Activated CD4-positive, alpha-beta T cell treated with anti-CD3 and anti-CD28 coated beads, Interleukin-2, amount 50 U/mL, for 16 hours (primary cell): ENCODE results near the gene HAUS7.
A peak's percentile ranks its signal among the peaks of the same experiment; 100 is the strongest.

Experiments used
- DNase-seq: peaks from one replicate; pipeline ENCODE4 v3.0.0-alpha.2; 2020

HAUS7 gene

DNA sequence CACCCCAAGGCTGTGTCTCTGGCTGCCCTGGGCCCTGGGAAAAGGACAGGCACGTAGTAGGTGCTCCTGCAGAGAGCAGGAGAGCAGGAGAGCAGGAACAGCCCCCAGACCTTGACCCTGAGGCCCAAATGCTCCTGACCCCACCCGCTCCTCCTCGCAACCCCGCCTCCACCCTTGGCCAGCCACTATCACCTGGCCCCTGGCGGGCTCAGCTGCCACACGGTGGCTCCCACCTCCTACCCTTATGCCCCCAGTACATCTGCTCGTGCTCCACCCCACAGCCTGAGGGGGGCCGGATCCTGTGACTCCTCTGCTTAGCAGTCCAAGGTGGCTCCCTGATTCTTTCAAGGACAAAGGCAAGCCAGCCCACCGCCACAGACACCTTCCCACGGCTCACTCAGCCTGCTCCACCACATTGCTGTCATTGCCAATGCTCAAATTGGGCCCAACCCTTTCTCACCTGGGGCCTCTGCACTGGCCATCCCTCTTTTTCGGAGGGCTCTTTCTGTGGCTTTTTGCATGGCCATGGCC lies 5.4 kb upstream of the HAUS7 start:
- no peak for DNase-seq

DNA sequence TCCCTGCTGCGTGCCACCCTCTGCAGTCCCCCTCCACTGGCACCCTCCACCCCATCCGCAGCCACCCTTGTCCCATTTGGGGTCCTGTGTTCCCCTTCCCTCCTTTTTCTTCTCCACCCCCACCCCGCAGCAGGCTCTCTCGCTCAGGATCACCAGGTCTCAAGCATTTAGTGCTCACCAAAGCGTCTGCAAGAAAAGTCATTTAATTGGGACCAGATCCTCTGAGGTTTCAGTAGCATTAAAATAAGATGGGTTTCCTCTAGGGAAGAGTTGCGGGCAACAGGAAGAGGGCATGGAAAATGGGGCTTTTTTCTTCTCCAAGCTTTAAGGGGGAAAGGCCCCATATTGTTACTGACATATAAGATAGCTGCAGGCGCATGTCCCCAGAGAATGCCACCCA lies 4.9 kb upstream of the HAUS7 start:
- DNase-seq: no peak

DNA sequence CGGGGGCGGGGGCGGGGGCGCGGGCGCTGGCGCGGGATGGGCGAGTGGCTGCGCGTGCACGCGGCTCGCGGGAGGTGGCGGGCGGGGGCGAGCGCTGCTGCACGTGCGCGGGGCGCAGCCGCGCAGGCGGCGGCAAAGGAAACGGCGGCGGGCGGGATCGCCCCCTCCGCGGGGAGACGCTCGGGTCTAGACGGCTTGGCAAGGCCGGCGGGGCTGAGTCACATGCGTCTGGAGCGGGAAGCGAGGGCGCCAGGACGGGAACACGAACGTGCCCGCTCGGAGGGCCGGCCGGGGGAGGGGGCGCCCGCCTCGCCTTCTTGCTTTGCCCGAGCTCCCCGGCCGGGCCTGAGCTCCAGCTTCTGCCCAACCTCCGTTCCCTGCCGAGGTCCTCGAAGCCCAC lies 4.3 kb upstream of the HAUS7 start:
- DNase-seq: no peak

DNA sequence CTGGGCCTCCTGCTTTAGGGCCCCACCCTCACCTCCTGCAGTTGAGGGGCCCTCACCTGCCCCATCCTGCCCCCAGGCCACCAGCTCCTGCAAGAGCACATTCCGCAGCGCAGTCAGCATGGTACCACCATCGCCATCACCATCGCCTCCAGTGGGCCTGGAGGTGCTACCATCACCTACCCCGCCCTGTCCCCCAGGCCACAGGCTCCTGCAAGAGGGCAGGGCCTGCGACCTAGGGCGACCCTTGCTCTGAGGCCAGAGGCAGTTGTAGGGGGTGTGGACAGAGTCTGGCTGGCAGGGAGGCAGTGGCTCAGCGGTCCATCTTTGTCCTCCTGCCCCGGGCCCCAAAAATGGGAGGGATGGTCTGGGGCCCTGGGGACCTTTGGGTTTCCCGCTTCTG lies 3.9 kb upstream of the HAUS7 start:
- no peak for DNase-seq

DNA sequence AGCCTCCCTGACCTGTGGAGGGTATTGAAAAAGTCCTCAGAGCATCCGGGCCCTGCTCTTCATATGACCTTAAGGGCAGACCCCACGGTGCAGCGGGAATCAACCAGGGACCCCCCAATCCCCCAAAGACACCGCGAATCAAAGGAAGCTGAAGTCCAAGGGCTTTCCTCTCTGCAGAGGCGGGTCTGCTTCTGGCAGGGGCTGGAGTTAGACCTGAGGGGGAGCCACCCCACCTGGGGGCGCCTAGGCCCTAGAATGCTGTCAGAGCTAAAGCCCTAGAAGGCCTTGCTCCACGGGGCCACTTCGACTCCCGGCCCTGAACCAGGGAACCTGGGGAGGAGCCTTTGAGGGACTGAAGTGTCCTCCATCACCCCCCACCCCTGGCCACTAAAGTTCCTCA lies 2.8 kb upstream of the HAUS7 start:
- no peak for DNase-seq

DNA sequence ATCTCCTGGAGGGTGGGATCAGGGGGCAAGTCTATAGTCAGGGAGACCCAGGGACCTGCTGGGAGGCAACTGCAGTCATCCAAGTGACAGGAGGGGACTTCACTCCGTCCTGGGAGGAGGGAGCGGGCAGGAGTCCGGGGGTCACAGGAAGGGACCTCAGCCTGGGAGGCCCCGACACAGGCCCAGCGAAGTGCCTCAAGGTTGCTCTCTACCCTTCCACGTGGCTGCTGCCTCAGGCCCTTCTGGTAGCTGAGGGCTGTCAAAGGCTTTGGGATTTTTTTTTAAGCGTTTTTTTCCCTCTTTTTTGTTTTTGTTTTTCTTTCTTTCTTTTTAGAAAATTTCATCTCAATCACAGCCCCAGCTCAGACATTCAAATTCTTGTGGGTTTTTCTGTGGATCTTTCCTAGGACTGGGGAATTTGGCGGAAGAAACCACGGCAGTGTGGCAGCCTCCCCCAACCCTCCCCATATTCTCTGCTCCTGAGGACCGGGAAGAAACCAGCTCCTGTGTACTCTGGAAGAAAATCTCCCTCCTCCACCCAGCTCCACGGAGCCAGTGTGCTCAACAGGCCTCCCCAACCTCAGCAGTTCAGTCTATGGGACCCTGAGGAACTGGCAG lies 1.4 kb upstream of the HAUS7 start:
- DNase-seq: no peak

DNA sequence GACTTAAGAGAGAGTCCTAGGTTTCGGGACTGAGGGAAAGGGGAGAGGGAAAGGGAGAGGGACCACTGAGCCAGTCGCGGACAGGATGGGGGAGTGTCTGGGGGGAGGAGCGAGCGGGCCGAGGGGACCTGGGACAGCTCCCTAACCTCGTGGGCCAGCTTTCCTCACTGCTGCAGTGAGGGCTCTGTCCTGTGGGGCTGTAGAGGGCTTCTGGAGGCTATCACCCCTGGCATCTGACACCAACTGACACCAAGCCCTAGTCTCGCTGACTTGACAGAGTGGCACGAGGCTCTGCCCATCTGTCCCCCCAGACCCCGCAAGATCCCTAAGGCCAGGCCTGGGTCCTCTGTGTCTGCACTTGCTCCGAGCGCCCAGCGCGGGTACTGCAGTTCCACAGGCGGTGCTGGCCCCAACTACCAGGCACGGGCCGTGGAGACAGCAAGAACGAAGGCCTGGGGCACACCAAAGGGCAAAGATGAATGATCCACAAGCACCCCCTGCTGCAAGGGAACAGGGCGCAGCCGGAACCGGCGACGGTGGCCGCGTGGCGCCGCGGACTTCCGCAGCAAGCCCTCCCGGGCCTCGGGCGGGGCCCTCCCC lies 465 bp downstream of the HAUS7 start:
- DNase-seq: peak; percentile 31

DNA sequence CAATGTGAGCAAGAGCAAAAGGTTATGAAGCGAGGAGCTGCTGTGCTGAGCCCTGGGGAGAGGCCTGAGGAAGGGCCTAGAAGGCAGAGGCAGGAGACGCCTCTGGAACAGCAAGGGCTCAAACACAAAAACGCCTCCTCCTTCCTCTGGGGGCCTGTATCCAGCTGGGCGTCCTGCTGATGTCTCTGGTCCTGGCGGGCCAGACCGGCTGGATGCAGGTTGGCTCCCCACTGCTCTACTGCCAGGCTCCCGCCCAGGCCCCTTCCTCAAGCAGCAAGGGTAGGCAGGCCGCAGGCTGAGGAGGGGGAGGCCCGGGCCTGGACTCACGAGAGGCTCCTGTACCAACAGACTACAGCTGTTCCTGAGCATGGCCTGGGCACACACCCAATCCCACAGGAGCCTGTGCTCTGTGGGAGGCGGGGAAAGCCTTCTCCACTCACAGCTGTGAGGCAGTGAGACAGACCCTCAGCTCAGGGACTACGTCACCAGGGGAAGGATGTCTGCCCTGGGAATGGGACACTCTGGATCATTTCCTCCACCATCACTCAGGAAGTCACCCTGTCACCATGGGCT lies 2.3 kb downstream of the HAUS7 start:
- no peak for DNase-seq

DNA sequence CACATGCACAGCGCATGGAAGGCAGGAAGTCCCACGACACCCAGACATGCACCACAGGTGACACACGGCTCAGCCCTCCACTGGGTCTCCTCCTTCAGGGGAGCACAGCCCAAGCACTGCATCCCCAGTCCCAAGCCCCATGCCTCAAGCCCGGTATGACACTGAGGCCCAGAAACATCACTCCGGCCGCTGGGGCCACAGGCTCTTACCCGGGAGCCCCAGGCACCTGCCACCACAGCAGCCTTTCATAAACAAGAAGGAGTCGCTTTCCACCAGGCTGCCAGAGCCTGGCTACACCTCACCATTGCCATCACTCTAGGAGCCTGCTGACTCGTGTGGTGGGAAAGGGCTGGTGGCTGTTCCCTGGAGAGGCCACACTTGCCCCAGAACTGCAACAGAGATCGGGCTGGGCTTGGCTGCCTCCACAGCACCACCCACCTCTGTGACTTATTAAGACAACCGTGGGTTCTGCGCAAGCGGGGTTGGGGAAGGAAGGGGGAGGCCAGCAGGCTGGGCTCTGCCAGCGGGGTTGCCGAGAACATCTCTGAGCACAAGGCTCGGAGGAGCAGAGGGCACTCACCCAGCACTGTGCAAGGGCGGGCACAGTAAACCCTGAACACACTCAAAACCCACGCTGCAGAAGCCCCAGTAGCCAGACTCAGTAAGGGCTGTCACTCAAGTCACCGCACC lies 4.5 kb downstream of the HAUS7 start:
- no peak for DNase-seq

DNA sequence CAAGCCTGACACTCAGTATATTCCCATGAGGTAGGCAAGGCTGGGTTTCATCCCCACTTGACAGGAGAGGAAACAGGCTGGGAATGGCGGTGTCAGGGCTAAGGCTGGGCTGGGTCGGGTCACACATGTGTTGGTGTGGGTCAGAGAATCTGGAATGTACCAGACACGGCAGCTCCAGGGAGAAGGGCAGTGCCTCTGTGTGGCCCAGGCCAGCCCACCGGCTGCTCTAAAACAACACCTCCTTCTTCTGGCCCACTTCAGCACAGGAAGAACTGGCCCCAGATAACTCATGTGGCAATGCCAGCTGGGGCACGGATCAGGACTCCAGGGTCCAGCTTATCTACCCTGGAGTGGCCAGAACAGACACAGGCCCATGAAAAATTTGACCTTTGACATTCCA lies 6.3 kb downstream of the HAUS7 start:
- no peak for DNase-seq

DNA sequence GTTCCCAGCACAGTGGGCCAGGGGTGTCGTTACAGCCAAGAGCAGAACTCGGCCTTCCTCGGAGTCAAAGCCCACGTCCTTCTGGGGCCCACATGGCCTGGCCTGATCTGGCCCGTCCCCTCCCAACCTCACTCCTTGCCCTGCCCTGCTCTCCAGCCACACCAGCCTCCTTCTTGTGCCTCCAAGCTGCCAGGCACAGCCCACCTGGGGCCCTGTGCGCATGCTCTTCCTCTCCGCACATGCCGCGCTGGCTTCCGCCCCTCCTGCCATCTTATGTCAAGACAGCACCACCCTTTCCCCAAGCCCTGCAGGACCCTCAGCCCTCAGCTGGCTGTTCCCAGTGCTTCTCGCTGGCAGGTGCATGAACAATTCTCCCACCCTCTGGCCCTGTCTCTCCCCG lies 6.8 kb downstream of the HAUS7 start:
- no peak for DNase-seq

DNA sequence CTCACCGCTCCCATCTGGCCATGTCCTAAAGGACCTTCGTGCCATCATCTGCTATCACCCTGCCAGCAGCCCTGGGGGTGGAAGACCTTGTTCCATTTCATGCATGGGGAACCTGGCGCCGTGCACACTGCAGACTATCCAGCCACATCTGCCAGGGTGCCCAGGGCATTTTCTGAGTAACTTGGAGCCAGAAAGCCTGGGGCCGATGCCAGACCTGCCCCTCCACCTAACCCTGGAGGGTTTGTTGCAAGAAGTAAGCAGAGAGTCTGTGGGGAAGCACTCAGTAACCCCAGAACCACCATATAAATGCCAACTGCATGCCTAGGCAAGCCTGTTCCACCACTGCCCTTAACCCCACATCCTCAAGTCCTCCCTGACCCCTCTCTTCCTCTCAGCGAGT lies 7.3 kb downstream of the HAUS7 start:
- DNase-seq: no peak

DNA sequence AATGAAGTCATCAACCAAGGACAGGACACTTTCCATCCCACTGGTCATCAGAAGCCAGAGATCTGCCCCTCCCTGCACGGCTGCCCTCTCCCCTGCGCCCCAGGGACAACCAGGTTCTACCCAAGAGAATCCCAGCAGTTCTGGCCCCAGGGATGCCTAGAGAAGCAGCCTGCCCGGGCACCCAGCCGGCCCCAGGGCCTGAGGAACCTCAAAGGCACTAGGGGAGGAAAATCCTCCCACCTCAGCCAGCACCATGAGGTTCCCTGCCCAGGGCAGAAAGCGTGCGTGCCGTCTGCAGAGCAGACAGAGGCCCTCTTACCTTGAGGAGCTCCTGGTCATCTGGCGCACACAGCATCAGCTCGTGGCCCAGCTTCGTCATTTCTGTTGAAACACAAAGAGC lies 8.1 kb downstream of the HAUS7 start:
- no peak for DNase-seq

DNA sequence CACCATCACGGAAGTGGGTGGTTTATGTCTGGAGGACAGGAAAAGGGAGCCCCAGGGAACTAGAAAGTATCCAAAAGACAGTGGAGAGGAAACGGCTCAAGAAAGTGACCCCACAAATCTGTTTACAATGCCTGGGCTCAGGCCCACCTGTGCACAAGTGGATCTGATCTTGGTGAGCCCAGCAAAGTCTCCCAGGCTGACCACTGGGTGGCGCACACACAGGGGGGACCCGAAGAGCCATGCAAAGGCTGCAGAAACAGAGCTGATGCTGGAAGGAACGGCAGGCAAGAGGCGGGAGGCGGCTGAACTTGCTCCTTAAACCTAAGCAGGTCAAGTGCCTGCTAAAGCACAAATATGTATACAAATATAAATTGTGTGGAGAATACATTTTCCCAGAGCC lies 9.6 kb downstream of the HAUS7 start:
- DNase-seq: peak; percentile 55

DNA sequence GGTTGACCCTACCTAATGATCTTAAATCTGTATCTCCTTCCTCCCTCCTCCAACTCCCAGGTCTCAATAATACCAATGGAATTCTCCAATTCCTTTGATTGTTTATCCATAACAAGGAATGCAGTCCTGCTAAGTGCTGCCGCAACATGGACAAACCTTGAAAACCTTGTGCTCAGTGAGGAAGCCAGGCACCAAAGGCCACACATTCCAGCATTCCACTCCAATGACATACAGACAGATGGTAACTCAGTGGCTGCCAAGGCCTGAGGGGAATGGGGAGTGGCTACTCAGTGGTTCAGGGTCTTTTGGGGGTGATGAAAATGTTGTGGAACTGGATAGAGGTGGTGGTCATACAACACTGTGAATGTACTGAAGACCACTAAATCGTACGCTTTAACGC lies 10.4 kb downstream of the HAUS7 start:
- DNase-seq: no peak

DNA sequence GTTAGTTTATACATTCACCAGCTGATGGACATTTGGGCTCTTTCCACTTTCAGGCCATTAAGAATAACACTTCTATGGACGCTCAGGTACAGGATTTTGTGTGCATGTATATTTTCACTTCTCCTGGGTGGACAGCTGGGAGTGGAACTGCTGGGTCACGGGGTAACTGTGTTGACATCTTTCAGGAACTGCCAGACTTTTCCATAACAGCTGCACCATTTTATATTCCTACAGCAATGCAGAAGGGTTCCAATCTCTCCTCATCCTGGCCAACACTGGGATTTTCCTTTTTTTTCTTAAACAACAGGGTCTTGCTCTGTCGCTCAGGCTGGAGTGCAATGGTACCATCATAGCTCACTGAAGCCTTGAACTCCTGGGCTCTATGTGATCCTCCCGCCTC lies 11.9 kb downstream of the HAUS7 start:
- DNase-seq: no peak

DNA sequence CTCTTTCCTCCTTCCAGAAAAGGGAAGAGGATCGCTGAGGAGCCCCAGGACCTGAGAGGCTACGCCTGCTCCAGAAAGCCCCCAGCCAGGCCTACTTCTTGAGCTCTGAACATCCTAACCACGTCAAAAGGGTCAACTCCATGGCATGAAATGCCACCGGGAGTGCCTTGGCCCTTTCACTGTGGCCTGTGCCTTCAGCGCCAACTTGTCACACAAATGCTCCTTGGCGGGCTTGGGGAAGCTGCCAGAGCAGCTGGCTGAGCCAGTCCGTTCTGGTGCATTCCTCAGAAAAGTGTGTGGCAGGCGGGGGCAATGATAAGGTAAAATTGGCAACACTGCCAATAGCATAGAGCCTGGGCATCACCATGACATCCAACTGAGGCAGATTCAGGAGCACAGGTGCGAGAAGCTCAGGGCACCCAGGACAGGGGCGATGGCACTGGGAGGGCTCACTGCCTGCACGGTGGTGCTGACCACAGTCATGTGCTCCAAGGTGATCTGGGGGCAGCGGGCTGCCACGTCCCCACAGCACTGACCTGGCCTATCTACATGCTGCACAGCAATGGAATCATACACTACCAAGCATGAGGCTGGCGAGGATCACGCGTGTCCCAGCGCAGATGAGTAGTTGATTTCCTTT lies 12.4 kb downstream of the HAUS7 start:
- DNase-seq: no peak

DNA sequence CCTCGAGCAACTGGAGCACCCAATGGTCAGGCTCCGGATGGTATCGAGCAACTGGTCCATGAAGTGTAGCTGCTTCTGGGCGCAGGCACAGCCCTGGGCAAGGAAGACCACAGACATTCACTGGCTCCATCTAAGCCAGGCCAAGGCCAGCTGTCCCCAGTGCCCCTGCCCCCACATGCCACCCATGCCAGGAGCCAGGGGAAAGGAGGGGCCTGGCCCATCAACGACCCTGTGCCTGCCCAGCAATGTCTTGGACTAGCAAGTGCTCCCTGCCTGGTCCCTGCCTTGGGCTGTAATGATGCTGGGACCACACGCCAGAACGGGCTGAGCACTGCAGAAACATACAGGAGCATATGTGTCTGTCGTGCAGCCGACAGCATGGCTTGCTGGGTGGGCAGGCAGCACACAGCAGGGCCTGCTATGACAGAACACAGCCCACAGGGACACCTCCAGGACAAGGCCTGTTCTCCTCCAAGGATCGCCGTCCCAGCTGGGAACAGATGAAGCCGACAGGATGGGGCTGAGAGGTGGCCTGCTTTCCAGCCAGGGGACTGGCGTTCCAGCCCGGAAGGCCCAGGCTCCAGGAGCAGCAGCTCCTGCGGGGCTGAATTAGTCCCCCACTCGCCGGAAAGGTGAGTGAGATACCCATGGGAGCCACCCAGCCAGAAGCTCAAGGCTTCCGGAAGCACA lies 13.1 kb downstream of the HAUS7 start:
- DNase-seq: no peak

DNA sequence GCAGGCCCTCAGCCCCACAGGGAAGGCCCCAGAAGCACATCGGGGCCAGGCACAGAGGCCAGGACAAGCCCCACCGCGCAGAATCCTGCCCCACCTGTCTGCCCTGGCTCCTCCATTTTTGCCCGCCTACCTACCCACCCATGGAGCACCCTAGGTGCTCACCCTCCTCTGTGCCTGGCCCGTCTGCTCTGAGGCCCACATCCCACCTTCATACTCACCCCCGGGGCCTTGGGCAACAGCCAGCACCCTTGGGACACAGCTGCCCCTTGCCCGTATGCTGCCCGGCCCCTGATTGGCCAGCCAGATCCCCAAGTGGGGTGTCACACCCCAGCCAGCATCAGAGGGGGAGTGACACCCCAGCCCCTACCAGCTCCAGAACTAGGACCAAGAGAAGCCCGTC lies 13.7 kb downstream of the HAUS7 start:
- no peak for DNase-seq

DNA sequence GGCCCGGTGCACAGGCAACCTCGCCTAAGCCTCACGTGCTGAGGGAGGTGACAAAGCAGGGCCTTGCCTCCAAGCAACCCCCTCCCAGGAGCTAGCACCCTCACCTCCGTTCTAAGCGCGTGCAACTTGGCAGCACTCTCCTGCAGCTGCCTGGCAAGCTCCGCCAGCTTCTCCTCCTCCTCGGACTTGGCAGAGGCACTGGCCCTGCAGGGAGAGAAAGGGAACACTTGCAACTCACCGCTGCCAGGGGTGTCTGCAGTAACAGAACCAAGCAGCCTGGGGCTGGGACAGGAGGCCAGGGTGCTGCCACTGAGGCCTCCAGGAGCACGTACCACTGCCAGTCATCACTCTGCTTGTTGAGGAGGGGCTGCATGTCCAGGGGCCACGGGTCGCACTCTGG lies 14.2 kb downstream of the HAUS7 start:
- DNase-seq: no peak

DNA sequence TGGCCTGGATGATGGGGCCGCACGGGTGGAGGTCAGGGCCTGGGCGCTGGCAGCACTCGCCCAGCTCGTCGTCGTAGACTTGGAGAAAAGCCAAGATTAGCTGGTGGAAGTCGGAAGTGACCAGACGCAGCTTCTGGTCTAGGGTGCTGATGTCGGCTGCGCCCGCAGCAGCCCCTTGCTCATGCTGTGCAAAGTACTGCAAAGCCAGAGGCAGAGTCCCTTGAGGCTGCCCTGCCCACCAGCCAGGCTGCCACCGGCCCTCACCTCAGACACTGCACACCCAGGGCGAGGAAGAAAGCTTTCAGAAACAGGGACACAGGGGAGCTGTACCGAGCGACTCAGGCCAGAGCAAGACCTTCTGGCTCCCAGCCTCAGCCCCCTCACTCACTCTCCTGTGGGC lies 14.8 kb downstream of the HAUS7 start:
- DNase-seq: no peak

DNA sequence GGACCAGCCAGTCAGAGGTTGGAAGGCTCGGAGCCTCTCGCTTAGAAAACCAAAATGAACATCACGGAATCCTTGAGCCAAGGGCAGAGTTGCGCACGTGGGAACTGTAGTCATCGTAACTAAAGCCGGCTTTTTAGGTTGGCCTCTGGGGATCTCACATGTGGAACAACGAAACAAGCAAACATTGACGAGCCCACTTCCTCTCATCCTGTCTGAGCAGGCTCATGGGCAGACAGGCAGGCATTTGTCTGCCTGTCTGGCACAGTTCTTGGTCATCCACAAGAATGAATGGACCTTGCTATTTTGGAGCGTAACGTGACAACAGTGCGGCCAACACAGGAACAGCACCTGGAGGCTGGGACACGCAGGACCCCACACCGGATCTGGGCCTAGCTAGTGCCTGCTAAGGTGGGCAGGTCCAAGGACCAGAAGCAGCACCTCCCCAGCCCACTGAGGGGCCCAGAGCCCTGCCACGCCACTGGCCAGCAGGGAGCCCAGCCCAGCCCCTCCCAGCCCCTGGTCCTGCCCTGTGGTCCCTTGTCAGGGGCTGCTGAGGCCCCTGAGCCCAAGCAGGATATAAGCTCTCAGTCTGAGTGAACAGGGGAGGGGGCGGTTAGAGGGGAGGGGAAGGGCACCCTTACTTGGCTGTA lies 15.3 kb downstream of the HAUS7 start:
- DNase-seq: no peak

DNA sequence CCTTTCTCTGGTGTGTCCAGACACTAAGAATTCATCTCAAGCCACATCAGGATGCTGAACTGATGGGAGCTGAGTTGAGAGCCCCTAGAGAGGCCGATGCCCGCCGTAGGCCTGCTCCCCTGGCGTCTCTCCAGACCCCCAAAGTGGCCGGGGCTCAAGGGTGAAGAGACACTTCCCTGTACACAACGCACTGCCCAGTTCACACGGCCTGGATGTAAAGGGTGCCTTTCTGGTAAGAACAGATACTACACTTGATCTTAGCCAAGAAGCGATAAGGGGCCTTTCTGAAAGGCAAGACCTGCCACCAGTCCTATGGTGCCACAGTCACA lies 19.5 kb downstream of the HAUS7 start:
- no peak for DNase-seq
